Gastroesophageal sphincter (tissue), 4 donors: ENCODE measurements around the gene APBB1. TPM values are rescaled to one million over a fixed set of nuclear protein-coding genes. Genes with fewer than 3 reads are reported as not detected.

Source experiments
- ATAC-seq: fragments of 150-250 bp; one replicate; pipeline ENCODE4 v1.9.1; 2016; ENCODE audit warnings: mild to moderate bottlenecking, moderate library complexity
- H3K27ac ChIP-seq, 4 donors: fragments of 200-600 bp; sonication (generic) in 3 of 4; 1 replicate in 3 of 4; 2 replicates in 1 of 4; pipeline ENCODE4 v1.5.1; 2016 to 2019
- H3K27me3 ChIP-seq: fragments of 200-600 bp; sonication (generic); one replicate; pipeline ENCODE4 v1.5.1; 2019
- H3K36me3 ChIP-seq, 2 donors: fragments of 200-600 bp; sonication (generic); one replicate each; pipeline ENCODE4 v1.5.1; 2019; ENCODE audit warnings: control low read depth in 1 of 2
- H3K4me1 ChIP-seq, 3 donors: fragments of 200-600 bp; sonication (generic); 1 replicate in 2 of 3; 2 replicates in 1 of 3; pipeline ENCODE4 v1.5.1; 2016 to 2019; ENCODE audit warnings: control low read depth in 2 of 3
- H3K4me3 ChIP-seq, 2 donors: fragments of 200-600 bp; sonication (generic); one replicate each; pipeline ENCODE4 v1.5.1; 2019; ENCODE audit warnings: mild to moderate bottlenecking in 1 of 2, moderate library complexity in 1 of 2
- H3K9me3 ChIP-seq, 3 donors: fragments of 200-600 bp; sonication (generic); one replicate each; pipeline ENCODE4 v1.5.1; 2017 to 2019; ENCODE audit warnings: control low read depth in 2 of 3
- CTCF ChIP-seq, 4 experiments: fragments of 200-600 bp in 2 of 4; fragments of 450-650 bp in 2 of 4; sonication (generic) in 1 of 4; IDR thresholded peaks; one replicate each; pipeline ENCODE4 v1.5.1; 2017 to 2019; ENCODE audit warnings: antibody characterized with exemption in 4 of 4, mild to moderate bottlenecking in 2 of 4, moderate library complexity in 2 of 4
- EP300 ChIP-seq: sonication (generic); formaldehyde crosslinking; IDR thresholded peaks from one replicate; pipeline ENCODE4 v1.6.1; 2017; ENCODE audit warnings: antibody characterized with exemption, mild to moderate bottlenecking
- POLR2A ChIP-seq, 2 donors: fragments of 450-650 bp; IDR thresholded peaks; one replicate each; pipeline ENCODE4 v1.6.1; 2017; ENCODE audit warnings: antibody characterized with exemption in 2 of 2, mild to moderate bottlenecking in 2 of 2, moderate library complexity in 1 of 2
- POLR2AphosphoS5 ChIP-seq: sonication (generic); formaldehyde crosslinking; IDR thresholded peaks from one replicate; pipeline ENCODE4 v1.6.1; 2017; ENCODE audit warnings: antibody characterized with exemption
- WGBS, 2 donors: methylation state at CpG; one replicate each; pipeline ENCODE4 v1.1.5; 2018; ENCODE audit warnings: low coverage in 1 of 2; 5-methylcytosine and 5-hydroxymethylcytosine counted together
- total RNA-seq, 4 donors: library from RNA; depleted of rRNA; stranded (reverse); fragments of >200 nt; gene quantifications; one replicate each; pipeline ENCODE4 v1.1.0, GENCODE V29; 2016

Gene APBB1
- total RNA-seq, 4 donors from 2014 or later: 55.9 to 149 (median 73.1) TPM

GRCh38 chr11:6405052-6405667 lies 13.7 kb downstream of the APBB1 start:
- Histone ChIP-seq H3K27ac (peak overlapping the region in 1 of 4 donors; percentile 5), H3K4me3 (no peak overlapping the region), H3K4me1 (peaks cover 0 to 31% (median 8%) of the 10 kb centered on the region in 3 donors), H3K36me3 (peaks cover 0 to 71% of the 10 kb centered on the region in 2 donors), H3K9me3 (no peaks in the 10 kb centered on the region), H3K27me3 (no peaks in the 10 kb centered on the region)
- 59% methylated on average over 2 of the region's 13 CpGs; no CpG with 5 or more reads in 1 of the 2 donors for WGBS, 2 donors
- ATAC-seq: peak; percentile 23
- no peak for TF ChIP-seq POLR2A (IDR thresholded peaks at IDR 0.05)
- no peak for TF ChIP-seq POLR2AphosphoS5
- TF ChIP-seq CTCF (IDR thresholded peaks at IDR 0.05): no peak
- TF ChIP-seq EP300: no peak

GRCh38 chr11:6404342-6405051 lies 14.4 kb downstream of the APBB1 start:
- 54 to 94% methylated on average over 3 to 7 of the region's 16 CpGs for WGBS, 2 donors
- Histone ChIP-seq H3K4me3 (no peak overlapping the region), H3K27ac (peak overlapping the region in 1 of 4 donors; percentile 5), H3K36me3 (peaks cover 0 to 71% of the 10 kb centered on the region in 2 donors), H3K27me3 (no peaks in the 10 kb centered on the region), H3K9me3 (no peaks in the 10 kb centered on the region), H3K4me1 (peaks cover 0 to 31% (median 8%) of the 10 kb centered on the region in 3 donors)
- TF ChIP-seq CTCF (IDR thresholded peaks at IDR 0.05) (no peak), POLR2A (IDR thresholded peaks at IDR 0.05) (no peak), EP300 (no peak), POLR2AphosphoS5 (no peak)
- ATAC-seq: no peak

GRCh38 chr11:6403539-6403938 lies 15.4 kb downstream of the APBB1 start:
- Histone ChIP-seq H3K4me3 (no peak overlapping the region), H3K27me3 (no peaks in the 10 kb centered on the region), H3K9me3 (no peaks in the 10 kb centered on the region), H3K36me3 (peaks cover 0 to 71% of the 10 kb centered on the region in 2 donors), H3K4me1 (peaks cover 0 to 31% (median 8%) of the 10 kb centered on the region in 3 donors), H3K27ac (no peak overlapping the region)
- no peak for ATAC-seq
- WGBS, 2 donors: no CpG with 5 or more reads among the region's 8 CpGs
- TF ChIP-seq POLR2A (IDR thresholded peaks at IDR 0.05): no peak
- TF ChIP-seq POLR2AphosphoS5: no peak
- no peak for TF ChIP-seq EP300
- TF ChIP-seq CTCF (IDR thresholded peaks at IDR 0.05): no peak

GRCh38 chr11:6402561-6402981 lies 16.3 kb downstream of the APBB1 start:
- H3K9me3 ChIP-seq: no peaks in the 10 kb centered on the region
- no peak overlapping the region for H3K4me3 ChIP-seq
- no peak for ATAC-seq
- H3K27me3 ChIP-seq: no peaks in the 10 kb centered on the region
- TF ChIP-seq POLR2AphosphoS5 (no peak), CTCF (IDR thresholded peaks at IDR 0.05) (no peak), POLR2A (IDR thresholded peaks at IDR 0.05) (no peak), EP300 (no peak)
- no peak overlapping the region for H3K27ac ChIP-seq
- peaks cover 0 to 75% of the 10 kb centered on the region in 2 donors for H3K36me3 ChIP-seq
- WGBS, 2 donors: 90% methylated on average over 2 of the region's 7 CpGs; no CpG with 5 or more reads in 1 of the 2 donors
- peaks cover 0 to 40% (median 8%) of the 10 kb centered on the region in 3 donors for H3K4me1 ChIP-seq
